ENCODE measurements around the gene MESD. TPM values are rescaled to one million over a fixed set of nuclear protein-coding genes. Genes with fewer than 3 reads are reported as not detected.

Gene MESD
- total and polyA plus RNA-seq, 11 donors = 11.2 to 19.8 (median 14.8) TPM

GRCh38 chr15:80985981-80986380, 3.6 kb downstream of the MESD start:
- Histone ChIP-seq H3K4me1 (peaks cover 7 to 64% (median 51%) of the 10 kb centered on the region in 12 donors), H3K9me3 (no peaks in the 10 kb centered on the region), H3K4me3 (no peak overlapping the region), H3K27me3 (no peaks in the 10 kb centered on the region), H3K27ac (peak overlapping the region in 2 of 12 donors; percentile 33 to 80), H3K36me3 (peaks cover 0 to 24% (median 9%) of the 10 kb centered on the region in 9 donors)
- ATAC-seq (no peak), DNase-seq (no peak)
- intact Hi-C loops (cut with DNase I) = loop anchor here in 2 of 10 donors (5.0 to 10.0 kb wide), 2 partner anchors 279 to 336 kb away; partner anchors contain the start of gene STARD5 (in 1 of the 2)
- TF ChIP-seq POLR2A (IDR thresholded peaks at IDR 0.05) = no peak
- TF ChIP-seq CTCF (IDR thresholded peaks at IDR 0.05) = no peak
- WGBS, 4 donors = 48 to 60% (median 57%) methylated on average over 5 of the region's 5 CpGs

- peaks cover 0 to 36% (median 21%) of the 10 kb centered on the region in 9 donors for H3K36me3 ChIP-seq
- DNase-seq (no peak), ATAC-seq (peak in 1 of 4 donors; percentile 4)
- no peak overlapping the region for H3K4me3 ChIP-seq
- WGBS, 4 donors = 54 to 70% (median 66%) methylated on average over 9 of the region's 9 CpGs
- peaks cover 5 to 55% (median 43%) of the 10 kb centered on the region in 12 donors for H3K4me1 ChIP-seq
- peak overlapping the region in 7 of 12 donors; percentile 10 to 80 (median 26) for H3K27ac ChIP-seq
- intact Hi-C loops (cut with DNase I) = loop anchor here in 2 of 10 donors (5.0 to 10.0 kb wide), 2 partner anchors 280 to 337 kb away; partner anchors contain the start of gene STARD5 (in 1 of the 2)
- H3K9me3 ChIP-seq = no peaks in the 10 kb centered on the region
- TF ChIP-seq CTCF (IDR thresholded peaks at IDR 0.05) (no peak), POLR2A (IDR thresholded peaks at IDR 0.05) (no peak)
- H3K27me3 ChIP-seq = no peaks in the 10 kb centered on the region
Observed at GRCh38 chr15:80984856-80985255, 4.8 kb downstream of the MESD start.

- Histone ChIP-seq H3K9me3 (no peaks in the 10 kb centered on the region), H3K36me3 (peaks cover 0 to 56% (median 38%) of the 10 kb centered on the region in 9 donors), H3K4me1 (peaks cover 0 to 53% (median 35%) of the 10 kb centered on the region in 12 donors), H3K27me3 (no peaks in the 10 kb centered on the region), H3K4me3 (no peak overlapping the region), H3K27ac (no peak overlapping the region)
- ATAC-seq (no peak), DNase-seq (no peak)
- WGBS, 4 donors = 80 to 96% (median 89%) methylated on average over 5 of the region's 5 CpGs
- intact Hi-C loops (cut with DNase I) = loop anchor here in 1 of 10 donors (10.0 kb wide), 1 partner anchor 282 kb away; no protein-coding TSS in a partner anchor
- TF ChIP-seq POLR2A (IDR thresholded peaks at IDR 0.05) (no peak), CTCF (IDR thresholded peaks at IDR 0.05) (no peak)
Observed at GRCh38 chr15:80982839-80983238, 6.8 kb downstream of the MESD start.

- intact Hi-C loops (cut with DNase I) = loop anchor here in 1 of 10 donors (10.0 kb wide), 1 partner anchor 283 kb away; no protein-coding TSS in a partner anchor
- Histone ChIP-seq H3K9me3 (no peaks in the 10 kb centered on the region), H3K4me1 (peaks cover 0 to 54% (median 35%) of the 10 kb centered on the region in 12 donors), H3K4me3 (no peak overlapping the region), H3K27me3 (no peaks in the 10 kb centered on the region), H3K27ac (no peak overlapping the region), H3K36me3 (peaks cover 0 to 58% (median 41%) of the 10 kb centered on the region in 9 donors)
- WGBS, 4 donors = 93 to 100% (median 93%) methylated on average over 2 of the region's 2 CpGs
- ATAC-seq = no peak
- no peak for DNase-seq
- no peak for TF ChIP-seq CTCF (IDR thresholded peaks at IDR 0.05)
- TF ChIP-seq POLR2A (IDR thresholded peaks at IDR 0.05) = no peak
Observed at GRCh38 chr15:80982205-80982604, 7.4 kb downstream of the MESD start.

Measured in heart left ventricle (tissue), 16 donors.